ENCODE measurements around the gene SERTAD4.

The SERTAD4 gene

GRCh38 chr1:210288116-210288515 lies 55.5 kb downstream of the SERTAD4 start:
- TF ChIP-seq EZH2phosphoT487 (IDR thresholded peaks at IDR 0.05; ENCODE audit: low read length): no peak
- no peak for TF ChIP-seq EZH2 (optimal IDR thresholded peaks at IDR 0.05; ENCODE audit: low read depth, low read length)
- no peak for TF ChIP-seq CTCF (IDR thresholded peaks at IDR 0.05; ENCODE audit: low read length)
- H3K4me3 ChIP-seq (ENCODE audit: low read length): no peak overlapping the region
- no peak overlapping the region for H3K4me2 ChIP-seq (ENCODE audit: low read depth, low read length)
- no peaks in the 10 kb centered on the region for H4K20me1 ChIP-seq (ENCODE audit: insufficient read depth, low read length)
- no peak overlapping the region for H2AFZ ChIP-seq (ENCODE audit: low read length)
- H3K4me1 ChIP-seq (ENCODE audit: low read length): no peaks in the 10 kb centered on the region
- H3K27me3 ChIP-seq (replicated peaks; ENCODE audit: insufficient read depth, low read length): no peaks in the 10 kb centered on the region
- H3K9ac ChIP-seq (ENCODE audit: low read length): no peak overlapping the region
- no peaks in the 10 kb centered on the region for H3K9me2 ChIP-seq (replicated peaks; ENCODE audit: insufficient read depth, low read length)
- no peaks in the 10 kb centered on the region for H3K9me3 ChIP-seq (replicated peaks; ENCODE audit: insufficient read depth, low read length)
- DNase-seq: no peak
- H3K79me2 ChIP-seq (ENCODE audit: low read length): no peaks in the 10 kb centered on the region
- no peaks in the 10 kb centered on the region for H3K36me3 ChIP-seq (replicated peaks; ENCODE audit: insufficient read depth, low read length)
- no peak overlapping the region for H3K27ac ChIP-seq (ENCODE audit: low read length)
- no peaks in the 10 kb centered on the region for H3F3A ChIP-seq (ENCODE audit: insufficient read depth, low read length)

- Histone ChIP-seq H3K4me1 (ENCODE audit: low read length) (no peaks in the 10 kb centered on the region), H3K9me3 (replicated peaks; ENCODE audit: insufficient read depth, low read length) (no peaks in the 10 kb centered on the region), H3K27me3 (replicated peaks; ENCODE audit: insufficient read depth, low read length) (no peaks in the 10 kb centered on the region), H3K27ac (ENCODE audit: low read length) (no peak overlapping the region), H3F3A (ENCODE audit: insufficient read depth, low read length) (no peaks in the 10 kb centered on the region), H3K4me3 (ENCODE audit: low read length) (no peak overlapping the region), H2AFZ (ENCODE audit: low read length) (no peak overlapping the region), H3K9me2 (replicated peaks; ENCODE audit: insufficient read depth, low read length) (no peaks in the 10 kb centered on the region), H3K36me3 (replicated peaks; ENCODE audit: insufficient read depth, low read length) (no peaks in the 10 kb centered on the region), H3K79me2 (ENCODE audit: low read length) (no peaks in the 10 kb centered on the region), H3K4me2 (ENCODE audit: low read depth, low read length) (no peak overlapping the region), H3K9ac (ENCODE audit: low read length) (no peak overlapping the region), H4K20me1 (ENCODE audit: insufficient read depth, low read length) (no peaks in the 10 kb centered on the region)
- DNase-seq: no peak
- TF ChIP-seq CTCF (IDR thresholded peaks at IDR 0.05; ENCODE audit: low read length): no peak
- no peak for TF ChIP-seq EZH2 (optimal IDR thresholded peaks at IDR 0.05; ENCODE audit: low read depth, low read length)
- no peak for TF ChIP-seq EZH2phosphoT487 (IDR thresholded peaks at IDR 0.05; ENCODE audit: low read length)
These were observed 56.7 kb downstream of the SERTAD4 start for GRCh38 chr1:210289248-210289647.

GRCh38 chr1:210291081-210291764 lies 58.6 kb downstream of the SERTAD4 start:
- no peaks in the 10 kb centered on the region for H3K27me3 ChIP-seq (replicated peaks; ENCODE audit: insufficient read depth, low read length)
- H2AFZ ChIP-seq (ENCODE audit: low read length): no peak overlapping the region
- H3K36me3 ChIP-seq (replicated peaks; ENCODE audit: insufficient read depth, low read length): no peaks in the 10 kb centered on the region
- H3F3A ChIP-seq (ENCODE audit: insufficient read depth, low read length): no peaks in the 10 kb centered on the region
- no peaks in the 10 kb centered on the region for H4K20me1 ChIP-seq (ENCODE audit: insufficient read depth, low read length)
- TF ChIP-seq EZH2phosphoT487 (IDR thresholded peaks at IDR 0.05; ENCODE audit: low read length): no peak
- no peak for TF ChIP-seq CTCF (IDR thresholded peaks at IDR 0.05; ENCODE audit: low read length)
- TF ChIP-seq EZH2 (optimal IDR thresholded peaks at IDR 0.05; ENCODE audit: low read depth, low read length): no peak
- DNase-seq: no peak
- no peak overlapping the region for H3K27ac ChIP-seq (ENCODE audit: low read length)
- no peak overlapping the region for H3K4me2 ChIP-seq (ENCODE audit: low read depth, low read length)
- H3K4me3 ChIP-seq (ENCODE audit: low read length): no peak overlapping the region
- no peak overlapping the region for H3K9ac ChIP-seq (ENCODE audit: low read length)
- no peaks in the 10 kb centered on the region for H3K4me1 ChIP-seq (ENCODE audit: low read length)
- H3K9me2 ChIP-seq (replicated peaks; ENCODE audit: insufficient read depth, low read length): no peaks in the 10 kb centered on the region
- no peaks in the 10 kb centered on the region for H3K79me2 ChIP-seq (ENCODE audit: low read length)
- H3K9me3 ChIP-seq (replicated peaks; ENCODE audit: insufficient read depth, low read length): no peaks in the 10 kb centered on the region

All from MM.1S (cell line).